ENCODE measurements around the gene CD9.

GRCh38 chr12:6277982-6278438 lies 77.8 kb downstream of the CD9 start:
- TF ChIP-seq POLR2AphosphoS5 (IDR thresholded peaks at IDR 0.05; ENCODE audit: low read depth) (no peak), CTCF (IDR thresholded peaks at IDR 0.05; ENCODE audit: insufficient read depth, low read length) (no peak), GABPA (IDR thresholded peaks at IDR 0.05; ENCODE audit: low read depth) (no peak), REST (IDR thresholded peaks at IDR 0.05; ENCODE audit: insufficient replicate concordance, low read depth) (no peak)

All from HL-60 (cell line).